HG03565 (cell line): ENCODE results near the gene GTF2F1.
"Not testable (repeated sequence)": the region's sequence is repeated elsewhere in the genome, so short reads cannot be mapped to it uniquely, and the experiment has no call there.

Source experiments
- ATAC-seq: cut with Tn5 transposase; IDR thresholded peaks from one replicate; pipeline ENCODE4 v1.9.1; 2021; ENCODE audit warnings: mild to moderate bottlenecking, moderate library complexity; ENCODE audit not compliant: unreplicated experiment

The GTF2F1 gene

DNA sequence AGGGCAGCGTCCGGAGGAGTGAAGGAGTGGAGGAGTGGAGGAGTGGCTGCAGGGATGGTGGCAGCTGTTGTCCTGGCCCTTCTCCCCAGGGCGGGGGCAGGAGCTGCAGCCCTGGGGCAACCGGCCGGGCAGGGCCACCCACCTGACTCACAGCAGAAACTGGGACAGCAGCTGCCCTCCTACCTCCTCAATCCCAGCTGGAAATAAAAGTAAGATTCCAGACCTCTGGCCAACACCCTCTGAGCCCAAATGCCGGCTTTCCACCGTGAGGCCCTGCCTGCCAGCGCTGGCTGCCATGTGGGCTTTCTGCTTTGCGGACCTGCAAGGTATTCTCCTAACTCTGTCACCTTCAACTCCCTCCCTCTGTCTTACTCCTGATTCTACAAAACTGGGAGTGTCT is 35.0 kb downstream of the GTF2F1 start:
- ATAC-seq = no peak

DNA sequence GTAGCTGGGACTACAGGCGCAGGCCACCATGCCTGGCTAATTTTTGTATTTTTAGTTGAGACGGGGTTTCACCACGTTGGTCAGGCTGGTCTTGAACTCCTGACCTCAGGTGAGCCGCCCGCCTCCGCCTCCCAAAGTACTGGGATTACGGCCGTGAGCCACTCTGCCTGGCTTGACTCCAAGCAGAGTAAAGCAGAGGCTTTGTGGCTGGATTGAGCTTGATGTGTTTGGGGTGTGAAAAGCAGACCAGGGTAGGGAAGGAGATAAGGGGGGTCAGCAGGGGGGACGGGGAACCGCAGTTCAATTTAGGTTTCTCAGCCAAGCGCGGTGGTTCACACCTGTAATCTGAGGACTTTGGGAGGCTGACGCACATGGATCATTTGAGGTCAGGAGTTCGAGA is 35.8 kb downstream of the GTF2F1 start:
- ATAC-seq = no peak

DNA sequence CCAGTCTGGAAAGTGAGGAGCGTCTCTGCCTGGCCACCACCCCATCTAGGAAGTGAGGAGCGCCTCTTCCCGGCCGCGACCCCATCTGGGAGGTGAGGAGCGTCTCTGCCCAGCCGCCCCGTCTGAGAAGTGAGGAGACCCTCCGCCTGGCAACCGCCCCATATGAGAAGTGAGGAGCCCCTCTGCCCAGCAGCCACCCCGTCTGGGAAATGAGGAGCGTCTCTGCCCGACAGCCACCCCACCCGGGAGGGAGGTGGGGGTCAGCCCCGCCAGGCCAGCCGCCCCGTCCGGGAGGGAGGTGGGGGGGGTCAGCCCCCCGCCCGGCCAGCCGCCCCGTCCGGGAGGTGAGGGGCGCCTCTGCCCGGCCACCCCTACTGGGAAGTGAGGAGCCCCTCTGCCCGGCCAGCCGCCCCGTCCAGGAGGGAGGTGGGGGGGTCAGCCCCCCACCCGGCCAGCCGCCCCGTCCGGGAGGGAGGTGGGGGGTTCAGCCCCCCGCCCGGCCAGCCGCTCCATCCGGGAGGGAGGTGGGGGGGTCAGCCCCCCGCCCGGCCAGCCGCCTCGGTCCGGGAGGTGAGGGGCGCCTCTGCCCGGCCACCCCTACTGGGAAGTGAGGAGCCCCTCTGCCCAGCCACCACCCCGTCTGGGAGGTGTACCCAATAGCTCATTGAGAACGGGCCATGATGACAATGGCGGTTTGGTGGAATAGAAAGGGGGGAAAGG is 37.5 kb downstream of the GTF2F1 start:
- ATAC-seq = not testable (repeated sequence)

DNA sequence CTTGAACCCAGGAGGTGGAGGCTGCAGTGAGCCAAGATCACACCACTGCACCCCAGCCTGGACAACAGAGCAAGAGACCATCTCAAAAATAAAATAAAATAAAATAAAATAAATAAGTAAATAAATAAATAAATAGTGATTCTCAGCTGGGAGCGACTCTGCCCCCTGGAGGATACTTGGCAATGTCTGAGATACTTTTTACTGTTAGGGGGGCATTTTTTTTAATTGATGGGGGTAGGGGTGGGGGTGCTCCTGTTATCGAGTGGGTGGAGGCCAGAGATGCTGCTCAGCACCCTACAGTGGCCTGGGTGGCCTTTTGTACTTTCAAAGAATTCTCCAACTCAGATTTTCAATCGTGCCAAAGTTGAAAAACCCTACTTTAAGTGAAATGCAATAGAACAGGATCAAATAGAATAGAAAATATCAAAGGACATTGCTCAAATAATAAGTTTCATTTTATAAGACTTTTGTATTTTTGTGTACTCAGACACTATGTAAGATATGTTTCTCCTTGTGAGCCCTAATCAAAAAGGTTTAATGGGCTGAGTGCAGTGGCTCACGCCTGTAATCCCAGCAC is 38.8 kb downstream of the GTF2F1 start:
- no peak for ATAC-seq

DNA sequence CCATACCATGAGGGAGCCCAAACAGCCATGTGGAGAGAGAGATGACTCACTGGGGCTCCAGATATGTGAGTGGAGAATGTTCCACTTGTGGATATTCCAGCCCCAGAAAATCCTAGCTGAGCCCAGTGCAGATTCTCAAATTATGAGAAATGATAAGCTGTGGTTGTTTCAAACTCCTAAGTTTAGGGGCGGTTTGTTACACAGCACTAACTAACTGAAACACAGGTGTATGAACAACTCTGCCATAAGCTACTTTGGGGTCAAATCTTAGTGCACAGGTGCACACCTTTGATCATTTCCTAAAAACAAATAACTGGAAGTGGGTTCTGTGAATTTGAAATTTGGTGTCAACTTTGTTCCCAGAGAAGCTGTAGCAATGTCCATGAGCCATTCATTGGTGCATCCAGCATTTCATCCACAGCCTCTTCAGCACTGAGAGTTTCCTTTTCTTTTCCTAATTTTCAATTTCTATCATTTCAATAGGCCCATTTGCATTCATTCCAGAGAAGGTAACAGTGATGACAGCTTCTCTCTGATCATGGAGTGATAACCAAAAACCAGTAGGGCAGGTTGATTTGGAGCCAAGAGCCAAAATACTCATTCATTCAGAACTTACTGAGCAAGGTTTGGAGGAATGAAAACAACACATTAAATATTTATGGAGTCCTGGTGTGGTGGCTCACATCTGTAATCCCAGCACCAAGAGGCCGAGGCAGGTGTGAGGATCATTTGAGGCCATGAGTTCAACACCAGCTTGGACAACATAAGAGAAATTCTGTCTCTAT is 40.4 kb downstream of the GTF2F1 start:
- no peak for ATAC-seq

DNA sequence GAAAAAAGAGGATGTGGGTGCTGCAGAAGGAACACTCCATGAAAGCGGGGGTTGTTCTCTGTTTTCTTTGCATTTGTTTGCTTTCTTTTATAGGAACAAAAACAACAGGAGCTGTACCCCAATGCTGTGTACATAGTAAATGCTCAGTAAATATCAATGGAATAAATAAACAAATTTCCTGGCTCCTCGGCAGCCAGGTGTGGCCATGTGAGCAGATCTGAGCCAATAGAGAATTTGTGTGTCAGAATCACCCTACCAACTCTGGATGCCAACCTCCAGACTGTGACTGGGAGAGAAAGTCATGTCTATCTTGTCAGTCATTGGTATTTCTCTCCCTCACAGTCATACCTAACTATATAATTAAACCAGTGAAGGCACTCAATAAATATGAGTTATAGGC is 42.3 kb downstream of the GTF2F1 start:
- ATAC-seq = no peak

DNA sequence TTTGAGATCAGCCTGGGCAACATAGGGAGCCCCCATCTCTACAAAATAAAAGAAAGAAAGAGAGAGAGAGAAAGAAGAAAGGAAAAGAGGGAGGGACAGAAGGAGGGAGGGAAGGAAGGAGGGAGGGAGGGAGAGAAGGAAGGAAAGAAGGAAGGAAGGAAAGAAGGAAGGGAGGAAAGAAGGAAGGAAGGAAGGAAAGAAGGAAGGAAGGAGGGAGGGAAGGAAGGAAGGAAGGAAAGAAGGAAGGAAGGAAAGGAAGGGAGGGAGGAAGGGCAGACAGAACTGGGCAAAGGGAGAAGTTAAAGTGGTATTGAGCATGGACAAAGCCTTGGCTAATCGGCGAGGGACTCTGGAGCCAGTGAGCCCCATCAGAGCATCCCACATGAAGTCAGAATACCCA is 43.7 kb downstream of the GTF2F1 start:
- not testable (repeated sequence) for ATAC-seq

DNA sequence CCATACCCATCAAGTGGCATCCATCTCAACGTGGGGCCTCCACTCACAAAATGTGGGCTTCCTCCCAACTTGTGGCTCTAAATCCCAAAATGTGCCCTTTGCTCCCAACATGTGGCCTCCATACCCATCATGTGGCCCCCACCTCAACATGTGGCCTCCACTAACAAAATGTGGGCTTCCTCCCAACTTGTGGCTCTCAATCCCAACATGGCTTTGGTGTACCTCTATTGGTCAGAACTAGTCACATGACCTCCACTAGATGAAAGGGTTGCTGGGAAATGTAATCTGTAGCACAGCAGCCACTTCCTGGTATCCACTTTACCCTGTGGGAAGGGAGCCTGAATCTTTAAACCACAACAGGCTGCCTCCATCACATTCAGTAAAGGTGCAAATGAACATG is 49.5 kb downstream of the GTF2F1 start:
- no peak for ATAC-seq

DNA sequence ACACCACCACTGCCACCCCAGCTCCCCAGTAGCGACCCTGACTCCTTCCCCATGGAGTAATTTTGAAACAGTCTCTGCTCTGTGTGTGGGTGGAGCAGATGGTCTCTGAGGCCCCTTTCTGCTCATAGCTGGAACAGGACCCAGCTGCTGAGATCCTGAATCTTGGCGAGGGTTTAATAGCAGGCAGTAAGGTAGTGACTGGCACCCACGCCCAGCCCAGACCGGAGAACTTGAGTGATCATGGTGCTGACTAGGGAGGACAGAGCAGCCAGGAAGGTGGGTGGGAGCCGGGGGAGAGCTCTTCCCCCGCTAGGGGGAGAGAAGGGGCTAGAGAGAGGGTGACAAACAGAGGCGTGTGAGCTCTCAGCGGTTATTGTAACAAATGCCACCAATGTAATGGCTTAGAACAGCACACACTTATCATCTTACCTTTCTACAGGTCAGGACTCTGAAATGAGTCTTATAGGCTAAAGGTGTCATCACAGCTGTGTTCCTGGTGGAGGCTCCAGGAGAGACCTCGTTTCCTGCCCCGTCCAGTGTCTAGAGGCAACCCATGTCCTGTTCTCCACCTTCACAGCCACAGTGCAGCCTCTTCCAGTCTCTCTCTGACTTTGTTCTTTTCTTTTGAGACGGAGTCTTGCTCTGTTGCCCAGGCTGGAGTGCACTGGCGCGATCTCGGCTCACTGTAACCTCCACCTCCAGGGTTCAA is 52.3 kb downstream of the GTF2F1 start:
- ATAC-seq = no peak

DNA sequence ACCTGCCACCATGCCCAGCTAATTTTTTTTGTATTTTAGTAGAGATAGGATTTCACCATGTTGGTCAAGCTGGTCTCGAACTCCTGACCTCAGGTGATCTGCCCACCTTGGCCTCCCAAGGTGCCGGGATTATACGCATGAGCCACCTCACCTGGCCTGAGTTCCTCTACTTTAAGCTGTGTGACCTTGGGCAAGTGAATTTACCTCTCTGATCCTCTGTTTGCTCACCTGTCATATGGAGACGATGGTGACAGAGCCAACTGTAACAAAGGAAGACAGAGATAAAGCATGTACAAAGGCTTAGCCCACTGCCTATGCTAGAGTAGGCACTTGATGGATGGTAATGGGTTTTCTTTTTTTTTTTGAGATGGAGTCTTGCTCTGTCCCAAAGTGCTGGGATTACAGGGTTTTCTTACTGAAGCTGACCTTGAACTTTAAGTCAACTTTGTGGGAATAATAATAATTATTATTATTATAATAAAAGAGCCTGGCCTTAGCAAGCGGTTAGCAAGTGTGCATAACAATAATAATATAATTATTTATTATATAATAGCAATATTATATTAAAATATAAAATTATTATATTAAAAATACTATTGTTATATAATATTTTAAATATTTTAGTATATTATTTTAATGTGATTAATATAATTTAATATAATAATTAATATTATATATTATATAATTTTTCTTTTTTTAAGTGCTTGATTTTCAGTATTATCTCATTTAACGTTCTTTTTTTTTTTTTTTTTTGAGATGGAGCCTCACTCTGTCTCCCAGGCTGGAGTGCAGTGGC is 58.3 kb downstream of the GTF2F1 start:
- ATAC-seq = no peak

DNA sequence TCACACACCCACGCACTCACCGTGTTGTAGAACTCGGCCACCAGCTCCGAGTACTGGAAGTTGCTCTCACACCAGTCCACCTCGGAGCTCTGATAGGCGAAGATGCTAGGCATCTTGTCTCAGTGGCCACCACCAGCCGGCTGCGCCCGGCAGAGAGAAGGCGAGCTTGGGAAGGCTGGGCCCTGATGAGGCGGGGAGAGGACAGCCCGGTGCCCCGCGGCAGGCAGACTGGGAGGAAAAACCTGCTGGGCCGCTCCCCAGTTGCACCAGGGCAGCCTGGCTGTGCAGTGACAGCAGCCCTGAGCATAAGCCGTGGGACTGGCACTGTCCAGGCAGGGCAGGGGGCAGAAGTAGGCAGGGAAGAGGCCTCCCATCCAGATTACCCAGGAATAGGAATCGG is 59.5 kb downstream of the GTF2F1 start, which contains the start of gene ACER1:
Gene ACER1, minus strand, starts transcription at position 174 of the 400 bp plus-strand sequence. Its CDS starts 61 bp downstream, at position 113.
- no peak for ATAC-seq
